NOMO-1 (cell line): Measurements from ENCODE around the gene INHBA.

Experiments used
- DNase-seq, 2 experiments: peaks; one replicate each; lab custom pipeline; 2025; ENCODE audit not compliant: unreplicated experiment in 2 of 2; lab: John Stamatoyannopoulos, UW

INHBA gene

GRCh38 chr7:41689815-41690214 is 13.1 kb downstream of the INHBA start:
- no peak for DNase-seq

DNA sequence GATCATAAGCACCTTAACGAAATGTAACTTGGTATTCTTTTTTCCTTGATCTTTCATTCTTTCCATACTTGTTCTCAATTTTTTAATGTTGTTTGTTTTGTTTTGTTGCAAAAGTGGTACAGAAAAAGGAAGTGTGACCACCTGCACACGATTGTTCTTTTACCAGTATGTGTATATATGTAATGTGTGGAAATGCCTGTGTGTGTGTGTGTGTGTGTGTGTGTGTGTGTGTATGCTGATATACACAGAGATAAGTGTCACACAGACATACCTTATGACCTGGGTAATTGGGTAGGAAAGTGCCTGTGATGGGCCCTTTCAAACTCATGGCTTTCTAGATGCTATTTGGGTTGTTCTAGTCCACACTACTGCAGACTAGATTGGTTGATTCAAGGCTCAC is 14.0 kb downstream of the INHBA start:
- no peak for DNase-seq

GRCh38 chr7:41688012-41688625 is 14.8 kb downstream of the INHBA start:
- DNase-seq = no peak

DNA sequence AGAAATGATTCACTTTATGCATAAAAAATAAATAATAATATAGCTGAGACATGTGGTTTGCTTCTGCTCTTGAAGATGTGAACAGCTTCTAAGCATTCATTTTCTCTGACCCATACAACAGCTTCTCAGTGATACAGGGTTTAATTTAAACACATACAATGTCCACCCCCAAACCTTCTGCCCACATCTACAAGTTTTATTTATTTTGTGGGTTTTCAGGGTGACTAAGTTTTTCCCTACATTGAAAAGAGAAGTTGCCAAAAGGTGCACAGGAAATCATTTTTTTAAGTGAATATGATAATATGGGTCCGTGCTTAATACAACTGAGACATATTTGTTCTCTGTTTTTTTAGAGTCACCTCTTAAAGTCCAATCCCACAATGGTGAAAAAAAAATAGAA is 17.2 kb downstream of the INHBA start:
- DNase-seq = peak; percentile 10 to 52

DNA sequence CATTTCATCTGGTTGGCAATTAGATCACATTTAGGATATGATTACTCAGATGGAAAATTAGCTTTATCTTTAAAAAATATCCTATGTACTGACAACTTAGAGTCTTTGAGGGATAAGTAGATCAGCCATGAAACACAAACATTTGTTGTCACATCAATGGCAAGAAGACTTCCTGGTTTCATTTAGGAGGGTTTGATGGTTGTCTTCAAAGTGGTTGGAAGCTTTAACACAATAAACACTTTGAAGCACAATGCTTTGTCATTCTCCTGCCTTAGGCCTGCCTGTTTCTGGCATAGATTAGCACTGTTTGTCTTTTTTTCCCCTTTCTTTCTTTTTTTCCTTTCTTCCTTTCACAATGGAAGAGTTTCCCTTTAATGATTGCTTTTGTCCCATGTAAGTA is 20.5 kb downstream of the INHBA start:
- DNase-seq = no peak

- no peak for DNase-seq
These were observed 23.3 kb downstream of the INHBA start for GRCh38 chr7:41679566-41679965.

GRCh38 chr7:41674505-41675023 is 28.3 kb downstream of the INHBA start:
- no peak for DNase-seq

DNA sequence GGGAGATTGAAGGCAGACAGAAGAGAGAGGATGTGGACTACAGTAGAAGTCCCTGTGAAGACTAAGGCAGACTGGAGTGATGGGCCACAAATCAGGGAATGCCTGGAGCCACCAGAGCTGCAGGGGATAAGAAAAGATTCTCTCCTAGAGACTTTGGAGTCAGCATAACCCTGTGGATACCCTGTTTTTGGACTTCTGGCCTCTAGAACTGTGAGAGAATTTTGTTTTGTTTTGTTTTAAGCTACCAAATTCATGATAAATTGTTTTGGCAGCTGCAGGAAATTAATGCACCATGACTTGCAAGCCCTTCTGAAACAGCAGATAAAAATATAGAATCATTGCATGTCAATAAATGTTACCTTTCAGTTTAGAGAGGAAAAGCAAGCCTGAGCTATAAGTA is 41.3 kb downstream of the INHBA start:
- no peak for DNase-seq

GRCh38 chr7:41659539-41659938 is 43.4 kb downstream of the INHBA start:
- no peak for DNase-seq

- DNase-seq = no peak
These were observed 46.5 kb downstream of the INHBA start for GRCh38 chr7:41656366-41656765.

DNA sequence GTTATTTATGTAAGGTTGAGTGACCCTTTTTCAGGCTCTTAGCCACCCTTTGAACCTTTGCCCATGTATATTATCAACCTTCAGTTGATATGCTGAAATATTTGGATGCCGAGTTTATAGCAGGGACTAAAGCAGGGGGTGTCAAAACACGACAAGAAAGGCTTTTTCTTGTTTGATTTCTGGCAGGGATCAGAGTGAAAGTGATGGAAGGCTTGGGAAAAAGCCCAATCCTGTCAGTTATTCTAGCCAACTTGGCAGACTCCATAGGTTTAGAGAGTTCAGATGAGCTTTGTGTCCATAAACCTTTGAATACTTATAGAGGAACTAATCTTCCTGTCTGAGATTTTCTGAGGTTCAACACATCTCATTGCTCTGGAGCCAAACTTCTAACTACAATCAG is 47.5 kb downstream of the INHBA start:
- DNase-seq = no peak

GRCh38 chr7:41652267-41652666 is 50.6 kb downstream of the INHBA start:
- no peak for DNase-seq

GRCh38 chr7:41648501-41648900 is 54.4 kb downstream of the INHBA start:
- no peak for DNase-seq

DNA sequence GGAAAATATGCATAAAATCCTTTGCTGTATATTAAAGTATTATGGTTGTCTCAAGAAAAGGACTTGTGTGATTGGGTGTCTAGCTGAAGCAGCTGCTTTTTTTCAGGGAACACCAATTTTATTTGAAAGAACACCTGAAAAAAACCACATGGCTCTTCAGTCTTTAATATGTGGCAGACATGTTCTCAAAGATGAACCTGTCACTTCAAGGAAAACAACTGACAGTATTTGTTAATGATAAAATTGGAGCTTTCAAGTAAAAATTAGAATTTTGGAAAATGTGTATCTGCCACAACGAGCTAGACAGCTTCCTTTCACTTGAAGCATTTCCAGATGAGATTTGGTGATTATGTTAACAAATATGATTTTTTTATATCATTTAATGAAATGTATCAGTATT is 59.3 kb downstream of the INHBA start:
- DNase-seq = no peak

GRCh38 chr7:41641665-41642014 is 61.2 kb downstream of the INHBA start:
- DNase-seq = no peak

GRCh38 chr7:41641011-41641664 is 61.8 kb downstream of the INHBA start:
- no peak for DNase-seq

- no peak for DNase-seq
These were observed 62.4 kb downstream of the INHBA start for GRCh38 chr7:41640487-41640886.

DNA sequence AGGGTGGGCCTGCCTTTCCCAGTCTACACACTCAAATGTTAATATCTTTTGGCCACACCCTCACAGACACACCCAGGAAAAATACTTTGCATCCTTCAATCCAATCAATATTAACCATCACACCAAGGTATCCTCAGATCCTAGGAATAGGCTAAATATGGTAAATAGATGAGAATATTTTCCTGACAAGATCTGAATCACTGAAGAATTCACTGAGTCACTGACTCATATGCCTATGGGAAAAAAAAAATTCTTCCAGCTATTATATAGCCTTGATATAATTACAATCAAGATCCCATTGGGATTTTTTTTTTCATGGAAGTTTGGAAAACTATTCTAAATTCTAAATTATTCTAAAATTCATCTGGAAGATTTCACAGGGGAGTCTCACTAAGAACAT is 65.8 kb downstream of the INHBA start:
- DNase-seq = no peak
